Adrenal gland (tissue), 12 donors: Measurements from ENCODE around the gene ADIPOR1. TPM values are rescaled to one million over a fixed set of nuclear protein-coding genes. Genes with fewer than 3 reads are reported as not detected.

ENCODE experiments used
- DNase-seq, 7 donors: peaks; one replicate each; pipeline ENCODE4 v3.0.0-alpha.2; 2019 to 2020
- H3K27ac ChIP-seq, 5 donors: fragments of 200-600 bp; sonication (generic) in 4 of 5; 1 replicate in 3 of 5; 2 replicates in 2 of 5; pipeline versions ENCODE4 v1.5.1 to v1.8.0; 2016 to 2020; ENCODE audit warnings: mild to moderate bottlenecking in 1 of 5
- H3K27me3 ChIP-seq: fragments of 200-600 bp; 2 replicates; pipeline ENCODE4 v1.8.0; 2021
- H3K36me3 ChIP-seq, 2 donors: fragments of 200-600 bp; replicated peaks in 1 of 2; 1 replicate in 1 of 2; 2 replicates in 1 of 2; pipeline versions ENCODE4 v1.5.1 to v1.8.0; 2018 to 2022
- H3K4me1 ChIP-seq, 2 donors: fragments of 200-600 bp; replicated peaks in 1 of 2; 1 replicate in 1 of 2; 2 replicates in 1 of 2; pipeline versions ENCODE4 v1.5.1 to v1.8.0; 2018 to 2021
- H3K4me3 ChIP-seq, 4 donors: fragments of 200-600 bp; sonication (generic) in 3 of 4; one replicate each; pipeline ENCODE4 v1.5.1; 2016 to 2018
- H3K9me3 ChIP-seq, 3 donors: fragments of 200-600 bp; sonication (generic) in 1 of 3; replicated peaks in 1 of 3; 1 replicate in 2 of 3; 2 replicates in 1 of 3; pipeline versions ENCODE4 v1.5.1 to v1.8.0; 2016 to 2021
- POLR2A ChIP-seq, 2 donors: fragments of 450-650 bp; IDR thresholded peaks; one replicate each; pipeline ENCODE4 v1.6.1; 2017; ENCODE audit warnings: antibody characterized with exemption in 2 of 2, mild to moderate bottlenecking in 2 of 2, moderate library complexity in 1 of 2
- WGBS, 4 donors: extraction: QIAGEN DNeasy Blood & Tissue Kit in 2 of 4; methylation state at CpG; one replicate each; pipeline versions ENCODE4 v1.1.5 to v1.1.7; 2013 to 2017; 5-methylcytosine and 5-hydroxymethylcytosine counted together
- intact Hi-C, 2 donors: fragments of 100-400 bp; cut with DNase I; formaldehyde crosslinking; loops; one replicate each; pipeline versions ENCODE4 v1.14.1 to v1.15.0; 2022 to 2023
- polyA plus RNA-seq, 3 donors: library from polyadenylated mRNA; stranded (reverse); fragments of 200-250 nt in 2 of 3; fragments of 350-450 nt in 1 of 3; fragmentation: Illumina TruSeq in 1 of 3; extraction: RNeasy Lipid Tissue Mini Kit (QIAGEN cat#74804) in 1 of 3; gene quantifications; one replicate each; pipeline ENCODE4 v1.2.3, GENCODE V29; 2013 to 2014
- total RNA-seq, 9 donors: library from RNA; depleted of rRNA in 4 of 9; stranded (reverse); fragments of >200 nt in 4 of 9; fragments of 120-200 nt in 1 of 9; fragmentation: NEBNext Ultra II Directional in 1 of 9; extraction: Animal tissue kit (Norgen Biotek cat#: 25700) in 1 of 9; gene quantifications; one replicate each; pipeline versions ENCODE4 v1.1.0 to v1.2.4, GENCODE V29; 2013 to 2023
- TF ChIP-seq, protein P1 (sequence below), 6 experiments: fragments of 450-650 bp in 4 of 6; fragments of 200-600 bp in 2 of 6; sonication (generic) in 1 of 6; IDR thresholded peaks; 1 replicate in 5 of 6; 2 replicates in 1 of 6; pipeline versions ENCODE4 v1.5.1 to v1.8.0; 2016 to 2021; ENCODE audit warnings: antibody characterized with exemption in 6 of 6, mild to moderate bottlenecking in 2 of 6, moderate library complexity in 1 of 6
- donor health status: healthy with polysubstance abuse.
- donor health status: Bipolar disorder and iron deficiency.
- donor health status: DM: yes; HTN: yes; CAD: no.
- donor health status: DM: no; HTN: no; CAD: no.
- donor health status: DM: no; HTN: no; CAD: no.
- donor health status: DM: yes; HTN: yes; CAD: no.

The ADIPOR1 gene
- total and polyA plus RNA-seq, 12 donors, result 57.0 to 143 (median 103) TPM

DNA sequence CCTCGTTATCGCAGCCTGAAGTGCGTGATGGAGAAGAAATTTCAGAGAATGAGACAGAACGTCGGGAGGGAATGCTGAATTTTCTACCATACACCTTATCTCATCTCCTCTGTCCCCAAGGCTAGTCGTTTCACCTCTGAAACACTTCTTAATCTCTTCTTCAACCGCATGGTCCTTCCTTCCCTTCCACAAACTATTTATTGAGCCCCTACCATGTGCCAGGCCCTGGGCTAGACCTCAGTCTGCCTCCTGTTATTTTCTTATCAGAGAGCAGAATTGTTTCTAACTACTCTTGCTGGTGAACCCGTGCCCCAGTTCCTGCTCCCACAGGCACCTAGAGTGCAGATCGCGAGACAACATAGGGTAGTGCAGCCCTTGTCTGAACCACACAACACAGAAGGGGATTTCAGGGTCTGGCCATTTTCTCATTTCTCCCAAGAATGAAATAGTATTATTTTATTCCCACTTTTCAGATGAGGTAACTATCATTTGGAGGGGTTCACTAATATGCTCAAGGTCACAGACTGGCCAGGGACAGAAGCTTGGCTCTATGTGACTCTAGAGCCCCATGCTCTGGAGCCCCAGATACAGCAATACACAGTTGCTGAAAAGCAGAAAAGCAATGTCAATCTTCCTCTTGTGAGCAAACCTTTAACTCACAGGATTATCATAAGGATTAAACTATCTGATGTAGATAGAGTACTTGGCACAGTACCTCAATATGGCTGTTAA, 598 bp upstream of the ADIPOR1 start:
- H3K4me3 ChIP-seq, result peak overlapping the region in 2 of 4 donors; percentile 94 to 97
- no peaks in the 10 kb centered on the region for H3K9me3 ChIP-seq
- peak overlapping the region in 4 of 5 donors; percentile 77 to 97 (median 95) for H3K27ac ChIP-seq
- H3K27me3 ChIP-seq, result no peaks in the 10 kb centered on the region
- intact Hi-C loops, result no loop called here
- DNase-seq, result peak in 3 of 7 donors; percentile 13 to 25 (median 16)
- H3K36me3 ChIP-seq, result peaks cover 0 to 18% of the 10 kb centered on the region in 2 donors
- peaks cover 15 to 49% of the 10 kb centered on the region in 2 donors for H3K4me1 ChIP-seq
- WGBS, 4 donors, result 1 to 5% (median 2%) methylated on average over 10 of the region's 10 CpGs
- no peak for TF ChIP-seq POLR2A (IDR thresholded peaks at IDR 0.05)
- TF ChIP-seq, protein P1, sequence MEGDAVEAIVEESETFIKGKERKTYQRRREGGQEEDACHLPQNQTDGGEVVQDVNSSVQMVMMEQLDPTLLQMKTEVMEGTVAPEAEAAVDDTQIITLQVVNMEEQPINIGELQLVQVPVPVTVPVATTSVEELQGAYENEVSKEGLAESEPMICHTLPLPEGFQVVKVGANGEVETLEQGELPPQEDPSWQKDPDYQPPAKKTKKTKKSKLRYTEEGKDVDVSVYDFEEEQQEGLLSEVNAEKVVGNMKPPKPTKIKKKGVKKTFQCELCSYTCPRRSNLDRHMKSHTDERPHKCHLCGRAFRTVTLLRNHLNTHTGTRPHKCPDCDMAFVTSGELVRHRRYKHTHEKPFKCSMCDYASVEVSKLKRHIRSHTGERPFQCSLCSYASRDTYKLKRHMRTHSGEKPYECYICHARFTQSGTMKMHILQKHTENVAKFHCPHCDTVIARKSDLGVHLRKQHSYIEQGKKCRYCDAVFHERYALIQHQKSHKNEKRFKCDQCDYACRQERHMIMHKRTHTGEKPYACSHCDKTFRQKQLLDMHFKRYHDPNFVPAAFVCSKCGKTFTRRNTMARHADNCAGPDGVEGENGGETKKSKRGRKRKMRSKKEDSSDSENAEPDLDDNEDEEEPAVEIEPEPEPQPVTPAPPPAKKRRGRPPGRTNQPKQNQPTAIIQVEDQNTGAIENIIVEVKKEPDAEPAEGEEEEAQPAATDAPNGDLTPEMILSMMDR (IDR thresholded peaks at IDR 0.05), result no peak

DNA sequence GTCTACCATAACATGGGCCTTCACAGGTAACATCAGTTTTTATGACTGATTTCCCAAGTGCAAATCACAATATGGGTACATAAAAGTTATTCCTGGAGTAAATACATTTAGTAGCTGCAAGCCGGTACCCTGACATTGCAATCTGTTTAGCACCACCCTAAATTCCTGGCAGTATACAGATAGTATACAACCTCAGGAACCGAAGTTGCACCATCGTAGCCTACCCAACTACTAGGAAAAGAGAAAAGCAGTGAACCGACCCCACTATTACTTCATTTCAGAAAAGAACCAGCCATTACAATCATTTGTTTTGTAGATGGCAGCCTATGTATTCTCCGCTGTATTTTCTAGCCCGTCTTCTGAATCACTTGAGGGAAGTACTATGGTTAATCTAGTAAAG, 1.1 kb downstream of the ADIPOR1 start:
- Histone ChIP-seq H3K4me3 (peak overlapping the region in 2 of 4 donors; percentile 94 to 97), H3K4me1 (peaks cover 15 to 66% of the 10 kb centered on the region in 2 donors), H3K36me3 (peaks cover 0 to 8% of the 10 kb centered on the region in 2 donors), H3K9me3 (no peaks in the 10 kb centered on the region), H3K27ac (peak overlapping the region in 2 of 5 donors; percentile 94 to 97), H3K27me3 (no peaks in the 10 kb centered on the region)
- DNase-seq, result no peak
- intact Hi-C loops, result no loop called here
- WGBS, 4 donors, result 60 to 72% (median 62%) methylated on average over 6 of the region's 6 CpGs
- TF ChIP-seq POLR2A (IDR thresholded peaks at IDR 0.05), result no peak
- TF ChIP-seq, protein P1 (IDR thresholded peaks at IDR 0.05), result no peak

DNA sequence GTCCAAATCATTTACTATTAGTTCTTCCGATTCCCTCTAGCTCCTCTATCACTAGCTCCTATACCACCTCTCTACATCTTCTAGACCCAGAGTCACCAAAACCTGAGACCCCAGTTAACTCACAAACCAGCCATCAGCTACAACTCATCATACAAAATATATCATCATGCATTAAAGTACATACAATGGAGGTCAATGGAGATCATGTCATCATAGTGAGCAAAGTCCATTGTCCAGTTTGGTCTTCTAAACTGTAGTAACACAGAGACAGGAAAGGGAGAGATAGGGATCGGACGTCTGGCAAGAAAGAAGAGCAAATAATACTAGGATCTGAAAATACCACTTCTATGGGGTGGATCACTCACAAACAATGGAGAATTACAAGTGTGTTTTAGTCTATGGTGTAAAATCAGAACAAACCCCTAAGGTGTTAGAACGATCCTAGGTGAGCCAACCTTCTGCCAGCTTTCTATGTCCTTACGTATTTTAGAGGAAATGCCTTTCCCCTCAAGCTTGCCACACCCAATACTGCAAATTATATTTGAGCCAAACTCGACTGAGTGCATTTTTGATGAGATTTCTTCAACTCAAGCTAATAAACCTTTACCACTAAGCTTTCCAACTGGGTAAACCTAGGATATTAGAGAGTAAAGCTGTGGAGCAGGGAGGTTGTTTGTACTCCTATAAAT, 3.9 kb downstream of the ADIPOR1 start:
- intact Hi-C loops, result no loop called here
- no peak for TF ChIP-seq POLR2A (IDR thresholded peaks at IDR 0.05)
- TF ChIP-seq, protein P1 (IDR thresholded peaks at IDR 0.05), result no peak
- Histone ChIP-seq H3K27ac (peak overlapping the region in 2 of 5 donors; percentile 11 to 44), H3K9me3 (no peaks in the 10 kb centered on the region), H3K4me3 (no peak overlapping the region), H3K4me1 (peaks cover 18 to 74% of the 10 kb centered on the region in 2 donors), H3K36me3 (peaks cover 0 to 17% of the 10 kb centered on the region in 2 donors), H3K27me3 (no peaks in the 10 kb centered on the region)
- WGBS, 4 donors, result 75 to 83% (median 76%) methylated on average over 6 of the region's 6 CpGs
- no peak for DNase-seq

DNA sequence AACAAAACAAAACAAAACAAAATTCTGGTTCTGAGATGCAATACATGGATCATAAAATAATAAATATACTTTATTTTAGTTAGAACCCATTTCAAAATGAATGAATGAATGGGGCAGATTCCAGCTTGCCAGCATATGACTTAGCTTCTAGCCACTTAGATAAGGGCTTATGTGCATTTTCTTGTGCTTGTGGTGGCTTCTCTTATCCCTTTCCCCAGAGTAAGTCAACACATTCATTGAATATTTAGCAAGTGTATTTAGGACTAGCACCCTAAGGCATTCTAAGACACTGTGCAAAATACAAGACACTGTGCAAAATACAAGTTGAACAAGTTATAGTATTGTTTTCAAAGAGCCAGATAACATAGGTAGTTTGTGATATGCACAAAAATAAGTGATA, 4.7 kb downstream of the ADIPOR1 start:
- Histone ChIP-seq H3K36me3 (peaks cover 0 to 24% of the 10 kb centered on the region in 2 donors), H3K9me3 (no peaks in the 10 kb centered on the region), H3K27me3 (no peaks in the 10 kb centered on the region), H3K4me1 (peaks cover 10 to 66% of the 10 kb centered on the region in 2 donors), H3K27ac (peak overlapping the region in 3 of 5 donors; percentile 30 to 71 (median 34)), H3K4me3 (no peak overlapping the region)
- intact Hi-C loops, result no loop called here
- TF ChIP-seq, protein P1 (IDR thresholded peaks at IDR 0.05), result no peak
- TF ChIP-seq POLR2A (IDR thresholded peaks at IDR 0.05), result no peak
- no peak for DNase-seq
